ENCODE measurements around the gene CCNF.

DNA sequence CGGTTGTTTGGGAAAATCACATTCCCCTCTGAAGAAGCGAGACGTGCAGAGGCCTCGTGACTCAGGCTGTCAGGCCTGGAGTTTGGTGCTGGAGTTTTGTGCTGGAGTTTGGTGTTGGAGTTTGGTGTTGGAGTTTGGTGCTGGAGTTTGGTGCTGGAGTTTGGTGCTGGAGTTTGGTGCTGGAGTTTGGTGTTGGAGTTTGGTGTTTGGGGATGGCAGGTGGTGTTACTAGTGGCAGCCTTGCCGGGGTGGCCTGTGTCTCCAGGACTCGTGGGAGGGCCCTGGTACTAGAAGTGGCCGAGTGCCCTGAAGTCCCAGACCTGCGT lies 58.2 kb downstream of the CCNF start:
- TF ChIP-seq, protein P1, sequence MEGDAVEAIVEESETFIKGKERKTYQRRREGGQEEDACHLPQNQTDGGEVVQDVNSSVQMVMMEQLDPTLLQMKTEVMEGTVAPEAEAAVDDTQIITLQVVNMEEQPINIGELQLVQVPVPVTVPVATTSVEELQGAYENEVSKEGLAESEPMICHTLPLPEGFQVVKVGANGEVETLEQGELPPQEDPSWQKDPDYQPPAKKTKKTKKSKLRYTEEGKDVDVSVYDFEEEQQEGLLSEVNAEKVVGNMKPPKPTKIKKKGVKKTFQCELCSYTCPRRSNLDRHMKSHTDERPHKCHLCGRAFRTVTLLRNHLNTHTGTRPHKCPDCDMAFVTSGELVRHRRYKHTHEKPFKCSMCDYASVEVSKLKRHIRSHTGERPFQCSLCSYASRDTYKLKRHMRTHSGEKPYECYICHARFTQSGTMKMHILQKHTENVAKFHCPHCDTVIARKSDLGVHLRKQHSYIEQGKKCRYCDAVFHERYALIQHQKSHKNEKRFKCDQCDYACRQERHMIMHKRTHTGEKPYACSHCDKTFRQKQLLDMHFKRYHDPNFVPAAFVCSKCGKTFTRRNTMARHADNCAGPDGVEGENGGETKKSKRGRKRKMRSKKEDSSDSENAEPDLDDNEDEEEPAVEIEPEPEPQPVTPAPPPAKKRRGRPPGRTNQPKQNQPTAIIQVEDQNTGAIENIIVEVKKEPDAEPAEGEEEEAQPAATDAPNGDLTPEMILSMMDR (IDR thresholded peaks at IDR 0.05; ENCODE audit: low read length) = no peak; the same call in 1 of the 2 replicates
- no peak for TF ChIP-seq EZH2 (IDR thresholded peaks at IDR 0.05; ENCODE audit: borderline replicate concordance, low read length)
